Activated B cell treated with CpG ODN at 0.5 μM for 24 hours (primary cell): ENCODE results near the gene MITD1. TPM values are rescaled to one million over a fixed set of nuclear protein-coding genes. Genes with fewer than 3 reads are reported as not detected.

Experiments
- ATAC-seq: fragments of 200-7000 bp; cut with Tn5 transposase; one replicate; pipeline ENCODE4 v1.10.0; 2021; ENCODE audit warnings: low read depth, mild to moderate bottlenecking, moderate library complexity
- CTCF ChIA-PET: fragments of 350-600 bp; sonication (Branson Sonifier 250); formaldehyde crosslinking; loops from one replicate; lab custom pipeline; 2021; ENCODE audit warnings: antibody characterized with exemption; lab: Charles Lee
- POLR2A ChIA-PET: fragments of 350-600 bp; sonication (Branson Sonifier 250); formaldehyde crosslinking; loops from one replicate; lab custom pipeline; 2021; ENCODE audit warnings: antibody characterized with exemption; lab: Charles Lee
- DNase-seq: peaks from one replicate; pipeline ENCODE4 v3.0.0; 2022
- H3K27ac Mint-ChIP-seq: one replicate; pipeline ENCODE4 v1.8.0; 2020; ENCODE audit warnings: mixed read lengths
- H3K27me3 Mint-ChIP-seq: one replicate; pipeline ENCODE4 v1.8.0; 2021; ENCODE audit warnings: mixed read lengths
- H3K36me3 Mint-ChIP-seq: one replicate; pipeline ENCODE4 v1.8.0; 2021; ENCODE audit warnings: low read depth, mixed read lengths
- H3K4me1 Mint-ChIP-seq: one replicate; pipeline ENCODE4 v1.8.0; 2021; ENCODE audit warnings: mixed read lengths
- H3K4me3 Mint-ChIP-seq: one replicate; pipeline ENCODE4 v1.8.0; 2020; ENCODE audit warnings: mild to moderate bottlenecking, mixed read lengths
- H3K9me3 Mint-ChIP-seq: one replicate; pipeline ENCODE4 v1.8.0; 2020; ENCODE audit warnings: mixed read lengths
- intact Hi-C: fragments of 100-400 bp; cut with micrococcal nuclease; formaldehyde crosslinking; loops from one replicate; pipeline ENCODE4 v1.15.1; 2024
- total RNA-seq: library from RNA; stranded (reverse); gene quantifications from 2 replicates; pipeline ENCODE4 v1.2.3, GENCODE V29; 2022
- TF ChIP-seq, protein P1 (sequence below): fragments of 200-600 bp; IDR thresholded peaks from one replicate; pipeline ENCODE4 v1.8.0; 2022; ENCODE audit warnings: antibody characterized with exemption, mild to moderate bottlenecking

The MITD1 gene
- total RNA-seq, 1 donor from 2014 or later, result 59.8 TPM

GRCh38 chr2:99150706-99151105 is 30.2 kb downstream of the MITD1 start:
- H3K4me3 Mint-ChIP-seq, result no peak overlapping the region
- intact Hi-C loops, result loop anchor here (10.0 kb wide), 1 partner anchor 1414 kb away; the partner anchor contains the start of gene PDCL3
- peaks cover 20% of the 10 kb centered on the region for H3K4me1 Mint-ChIP-seq
- ChIA-PET POLR2A (interaction anchor here (9.2 kb wide), 1 partner anchor 9 kb away, joined by 143 read pairs; the partner anchor contains the start of gene C2orf15), CTCF (no interaction called here)
- no peak overlapping the region for H3K27ac Mint-ChIP-seq
- no peak for DNase-seq
- peaks cover 9% of the 10 kb centered on the region for H3K36me3 Mint-ChIP-seq
- TF ChIP-seq, protein P1, sequence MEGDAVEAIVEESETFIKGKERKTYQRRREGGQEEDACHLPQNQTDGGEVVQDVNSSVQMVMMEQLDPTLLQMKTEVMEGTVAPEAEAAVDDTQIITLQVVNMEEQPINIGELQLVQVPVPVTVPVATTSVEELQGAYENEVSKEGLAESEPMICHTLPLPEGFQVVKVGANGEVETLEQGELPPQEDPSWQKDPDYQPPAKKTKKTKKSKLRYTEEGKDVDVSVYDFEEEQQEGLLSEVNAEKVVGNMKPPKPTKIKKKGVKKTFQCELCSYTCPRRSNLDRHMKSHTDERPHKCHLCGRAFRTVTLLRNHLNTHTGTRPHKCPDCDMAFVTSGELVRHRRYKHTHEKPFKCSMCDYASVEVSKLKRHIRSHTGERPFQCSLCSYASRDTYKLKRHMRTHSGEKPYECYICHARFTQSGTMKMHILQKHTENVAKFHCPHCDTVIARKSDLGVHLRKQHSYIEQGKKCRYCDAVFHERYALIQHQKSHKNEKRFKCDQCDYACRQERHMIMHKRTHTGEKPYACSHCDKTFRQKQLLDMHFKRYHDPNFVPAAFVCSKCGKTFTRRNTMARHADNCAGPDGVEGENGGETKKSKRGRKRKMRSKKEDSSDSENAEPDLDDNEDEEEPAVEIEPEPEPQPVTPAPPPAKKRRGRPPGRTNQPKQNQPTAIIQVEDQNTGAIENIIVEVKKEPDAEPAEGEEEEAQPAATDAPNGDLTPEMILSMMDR, result no peak
- H3K27me3 Mint-ChIP-seq, result no peaks in the 10 kb centered on the region
- no peaks in the 10 kb centered on the region for H3K9me3 Mint-ChIP-seq
- no peak for ATAC-seq

DNA sequence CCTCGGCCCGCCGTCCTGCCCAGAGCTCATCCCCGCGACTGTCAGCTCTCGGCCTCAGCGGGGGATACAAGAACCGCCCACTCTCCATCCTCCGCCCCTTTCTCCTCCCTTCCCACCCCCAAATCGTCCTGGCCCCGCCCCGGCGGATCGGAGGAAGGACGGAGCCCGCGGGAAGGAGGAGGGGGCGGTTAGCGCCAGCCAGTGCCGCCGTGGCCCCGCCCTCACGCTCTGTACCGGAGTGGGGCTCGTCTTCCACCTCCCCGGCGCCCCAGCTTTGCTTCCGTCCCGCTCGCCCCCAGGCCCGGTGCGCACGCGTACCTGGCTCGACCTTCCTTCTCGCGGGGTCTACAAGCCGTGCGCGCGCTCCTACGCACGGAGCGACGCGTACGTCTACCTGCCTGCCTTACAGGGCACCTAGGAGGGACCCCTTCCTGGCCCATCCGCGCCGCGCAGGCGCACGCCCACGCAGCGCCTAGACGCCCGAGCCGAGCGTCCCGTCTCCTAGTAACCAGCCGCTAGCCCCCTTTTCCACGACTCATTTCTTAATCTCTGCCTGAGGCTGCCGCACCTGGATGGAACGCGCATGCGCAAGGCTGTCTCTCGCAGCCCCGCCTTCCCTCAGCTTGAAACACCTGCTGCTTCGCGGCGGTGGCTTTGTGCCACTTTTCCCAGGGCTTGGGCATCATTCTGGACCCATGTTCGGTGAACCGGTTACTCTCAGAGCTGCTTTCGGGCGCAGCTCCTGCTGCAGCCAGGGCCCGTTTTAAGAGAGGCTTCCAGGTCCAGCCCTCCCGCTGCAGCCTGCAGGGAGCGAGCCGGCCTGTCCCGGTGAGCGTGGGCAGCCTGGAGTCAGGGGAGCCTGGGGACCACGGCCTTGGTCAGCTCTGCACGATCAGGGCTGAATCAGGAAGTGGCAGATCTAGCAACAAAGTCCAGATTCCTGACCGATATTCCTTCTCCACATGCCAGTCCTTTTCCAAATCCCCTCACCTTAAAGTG is 39.4 kb downstream of the MITD1 start, which contains the start of gene C2orf15:
Gene C2orf15 (plus strand): TSS at position 598 of the 999 bp plus-strand sequence. CDS start 8,852 bp downstream, outside the sequence.
- Mint-ChIP-seq H3K36me3 (peaks cover 7% of the 10 kb centered on the region), H3K27ac (peak within 1 kb of the TSS; percentile 96), H3K4me1 (peaks cover 26% of the 10 kb centered on the region), H3K4me3 (peak within 1 kb of the TSS; percentile 97), H3K9me3 (no peaks in the 10 kb centered on the region), H3K27me3 (no peaks in the 10 kb centered on the region)
- ATAC-seq, result peak; percentile 88
- intact Hi-C loops, result loop anchor here (1.0 to 5.0 kb wide), 6 partner anchors 13 to 1479 kb away; partner anchors contain the start of genes ACTR1B, LIPT1, MITD1 and MRPL30
- TF ChIP-seq, protein P1, result no peak
- peak; percentile 96 for DNase-seq
- ChIA-PET POLR2A (interaction anchor here (0.6 to 4.9 kb wide), 14 partner anchors 14 to 1495 kb away, joined by 3 to 143 read pairs (median 4); partner anchors contain the start of genes EIF5B, LIPT1, MGAT4A and MITD1), CTCF (interaction anchor here (0.6 to 1.9 kb wide), 7 partner anchors 13 to 492 kb away, joined by 3 to 5 read pairs (median 3); partner anchors contain the start of genes EIF5B, LIPT1 and TSGA10)

- no peaks in the 10 kb centered on the region for H3K27me3 Mint-ChIP-seq
- H3K4me3 Mint-ChIP-seq, result peak overlapping the region; percentile 97
- peak overlapping the region; percentile 96 for H3K27ac Mint-ChIP-seq
- H3K4me1 Mint-ChIP-seq, result peaks cover 26% of the 10 kb centered on the region
- intact Hi-C loops, result loop anchor here (1.0 to 5.0 kb wide), 6 partner anchors 14 to 1478 kb away; partner anchors contain the start of genes ACTR1B, LIPT1, MITD1 and MRPL30
- H3K9me3 Mint-ChIP-seq, result no peaks in the 10 kb centered on the region
- POLR2A ChIA-PET, result interaction anchor here (0.7 to 4.9 kb wide), 10 partner anchors 14 to 1254 kb away, joined by 3 to 143 read pairs (median 4); partner anchors contain the start of genes EIF5B, LIPT1, MGAT4A and MITD1
- CTCF ChIA-PET, result interaction anchor here (0.6 to 1.9 kb wide), 7 partner anchors 14 to 491 kb away, joined by 3 to 5 read pairs (median 3); partner anchors contain the start of genes EIF5B, LIPT1 and TSGA10
- peak; percentile 19 for ATAC-seq
- TF ChIP-seq, protein P1, result no peak
- no peak for DNase-seq
- peaks cover 9% of the 10 kb centered on the region for H3K36me3 Mint-ChIP-seq
Measured at GRCh38 chr2:99140860-99141109, 40.1 kb downstream of the MITD1 start.

GRCh38 chr2:99140056-99140859 is 40.6 kb downstream of the MITD1 start:
- Mint-ChIP-seq H3K4me3 (peak overlapping the region; percentile 97), H3K36me3 (peaks cover 9% of the 10 kb centered on the region), H3K27me3 (no peaks in the 10 kb centered on the region), H3K9me3 (no peaks in the 10 kb centered on the region), H3K27ac (peak overlapping the region; percentile 96), H3K4me1 (peaks cover 26% of the 10 kb centered on the region)
- ATAC-seq (no peak), DNase-seq (no peak)
- ChIA-PET POLR2A (interaction anchor here (0.7 to 4.9 kb wide), 10 partner anchors 15 to 1255 kb away, joined by 3 to 143 read pairs (median 4); partner anchors contain the start of genes EIF5B, LIPT1, MGAT4A and MITD1), CTCF (interaction anchor here (0.9 to 1.9 kb wide), 5 partner anchors 15 to 491 kb away, joined by 3 to 5 read pairs (median 4); partner anchors contain the start of genes EIF5B, LIPT1 and TSGA10)
- TF ChIP-seq, protein P1, result no peak
- intact Hi-C loops, result loop anchor here (5.0 kb wide), 2 partner anchors 1053 to 1478 kb away; partner anchors contain the start of genes ACTR1B and VWA3B
